A673 (cell line): ENCODE measurements around the gene AQP2. TPM values are rescaled to one million over a fixed set of nuclear protein-coding genes. Genes with fewer than 3 reads are reported as not detected.

ENCODE experiments used
- BruUV-seq: library from RNA; stranded (reverse); fragments of 400-500 nt; replicated peaks from 2 replicates; lab custom pipeline; 2021; lab: Mats Ljungman, UMichigan
- CTCF ChIA-PET: fragments of 300-600 bp; sonication (Branson Sonifier 250); formaldehyde crosslinking; loops from one replicate; lab custom pipeline; 2022; ENCODE audit warnings: antibody characterized with exemption; lab: Charles Lee
- POLR2A ChIA-PET: fragments of 300-600 bp; sonication (Branson Sonifier 250); formaldehyde crosslinking; loops from one replicate; lab custom pipeline; 2022; ENCODE audit warnings: antibody characterized with exemption; ENCODE audit not compliant: low non-redundant PET; lab: Charles Lee
- DNase-seq: peaks from one replicate; pipeline ENCODE4 v3.0.0-alpha.2; 2015; ENCODE audit warnings: low spot score
- H3K27ac ChIP-seq: fragments of 200-600 bp; sonication (generic); 2 replicates; pipeline ENCODE4 v1.5.1; 2016; ENCODE audit warnings: mixed run types, low read depth, mild to moderate bottlenecking, mixed read lengths, antibody characterized with exemption, low read length; ENCODE audit not compliant: poor library complexity, severe bottlenecking
- H3K27me3 ChIP-seq: fragments of 200-600 bp; sonication (generic); replicated peaks from 2 replicates; pipeline ENCODE4 v1.6.1; 2017; ENCODE audit warnings: mixed run types, low read depth, mild to moderate bottlenecking, mixed read lengths, antibody characterized with exemption, low read length; ENCODE audit not compliant: insufficient read depth, poor library complexity
- H3K36me3 ChIP-seq: fragments of 200-600 bp; sonication (generic); 2 replicates; pipeline ENCODE4 v1.6.1; 2016; ENCODE audit warnings: mixed run types, mild to moderate bottlenecking, mixed read lengths, antibody characterized with exemption, low read length; ENCODE audit not compliant: insufficient read depth, poor library complexity, severe bottlenecking
- H3K4me1 ChIP-seq: fragments of 200-600 bp; sonication (generic); 2 replicates; pipeline ENCODE4 v1.6.1; 2017; ENCODE audit warnings: mixed run types, mild to moderate bottlenecking, mixed read lengths, antibody characterized with exemption, low read length; ENCODE audit not compliant: insufficient read depth, poor library complexity, severe bottlenecking
- H3K4me3 ChIP-seq: fragments of 200-600 bp; sonication (generic); 2 replicates; pipeline ENCODE4 v1.5.1; 2016; ENCODE audit warnings: low read depth, mixed run types, mild to moderate bottlenecking, mixed read lengths, low read length; ENCODE audit not compliant: poor library complexity, severe bottlenecking
- H3K9me3 ChIP-seq: fragments of 200-600 bp; sonication (generic); 2 replicates; pipeline ENCODE4 v1.6.1; 2016; ENCODE audit warnings: mixed run types, low read depth, mild to moderate bottlenecking, mixed read lengths, antibody characterized with exemption, low read length; ENCODE audit not compliant: poor library complexity, severe bottlenecking
- EZH2 ChIP-seq: fragments of 200-600 bp; sonication (generic); IDR thresholded peaks from 2 replicates; pipeline ENCODE4 v1.6.1; 2017; ENCODE audit warnings: borderline replicate concordance, low read depth, mild to moderate bottlenecking, mixed read lengths, antibody characterized with exemption, low read length; ENCODE audit not compliant: poor library complexity, severe bottlenecking
- intact Hi-C: fragments of 100-400 bp; cut with micrococcal nuclease; formaldehyde crosslinking; loops from one replicate; pipeline ENCODE4 v1.10.0; 2022; ENCODE audit not compliant: unreplicated experiment
- total RNA-seq: library from RNA; stranded (reverse); gene quantifications from 2 replicates; pipeline ENCODE4 v1.2.3, GENCODE V29; 2021
- TF ChIP-seq, protein P1 (sequence below): fragments of 300-800, 200-600 bp; sonication (generic); conservative IDR thresholded peaks from 2 replicates; pipeline ENCODE4 v1.5.1; 2017; ENCODE audit warnings: low read depth, mild to moderate bottlenecking, antibody characterized with exemption, low read length, moderate library complexity, mixed read lengths

The AQP2 gene
- total RNA-seq, 1 experiment from 2014 or later = not detected

DNA sequence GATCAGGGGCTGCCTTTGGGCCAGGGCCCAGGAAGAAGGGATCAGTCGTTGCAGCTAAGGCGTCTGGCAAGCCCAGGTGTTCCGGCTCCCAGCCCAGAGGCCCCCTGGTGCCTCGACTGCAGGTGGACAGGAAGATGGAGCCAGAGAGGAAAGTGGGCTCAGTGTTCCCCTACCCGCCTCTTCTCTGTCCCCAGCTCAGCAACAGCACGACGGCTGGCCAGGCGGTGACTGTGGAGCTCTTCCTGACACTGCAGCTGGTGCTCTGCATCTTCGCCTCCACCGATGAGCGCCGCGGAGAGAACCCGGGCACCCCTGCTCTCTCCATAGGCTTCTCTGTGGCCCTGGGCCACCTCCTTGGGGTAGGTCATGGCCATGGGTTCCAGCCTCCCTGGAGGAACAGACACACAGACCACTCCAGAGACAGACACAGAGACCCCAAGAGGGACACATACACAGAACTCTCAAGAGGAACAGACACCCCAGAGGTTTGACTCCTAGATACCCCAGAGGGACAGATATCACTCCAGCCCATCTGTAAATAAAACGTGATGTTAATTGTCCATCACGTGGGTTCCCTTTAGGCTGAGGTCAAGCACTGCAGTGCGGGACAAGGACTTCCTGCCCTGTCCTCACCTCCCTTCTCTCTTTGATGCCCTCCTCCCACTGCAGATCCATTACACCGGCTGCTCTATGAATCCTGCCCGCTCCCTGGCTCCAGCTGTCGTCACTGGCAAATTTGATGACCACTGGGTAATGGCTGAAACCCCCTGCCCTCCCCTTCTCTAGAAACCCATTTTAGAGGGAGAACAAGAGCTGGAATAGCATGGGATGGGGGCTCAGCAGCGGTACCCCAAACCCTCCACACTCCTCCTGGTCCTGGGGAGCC, 3.7 kb downstream of the AQP2 start:
- H3K4me1 ChIP-seq = no peaks in the 10 kb centered on the region
- TF ChIP-seq, protein P1, sequence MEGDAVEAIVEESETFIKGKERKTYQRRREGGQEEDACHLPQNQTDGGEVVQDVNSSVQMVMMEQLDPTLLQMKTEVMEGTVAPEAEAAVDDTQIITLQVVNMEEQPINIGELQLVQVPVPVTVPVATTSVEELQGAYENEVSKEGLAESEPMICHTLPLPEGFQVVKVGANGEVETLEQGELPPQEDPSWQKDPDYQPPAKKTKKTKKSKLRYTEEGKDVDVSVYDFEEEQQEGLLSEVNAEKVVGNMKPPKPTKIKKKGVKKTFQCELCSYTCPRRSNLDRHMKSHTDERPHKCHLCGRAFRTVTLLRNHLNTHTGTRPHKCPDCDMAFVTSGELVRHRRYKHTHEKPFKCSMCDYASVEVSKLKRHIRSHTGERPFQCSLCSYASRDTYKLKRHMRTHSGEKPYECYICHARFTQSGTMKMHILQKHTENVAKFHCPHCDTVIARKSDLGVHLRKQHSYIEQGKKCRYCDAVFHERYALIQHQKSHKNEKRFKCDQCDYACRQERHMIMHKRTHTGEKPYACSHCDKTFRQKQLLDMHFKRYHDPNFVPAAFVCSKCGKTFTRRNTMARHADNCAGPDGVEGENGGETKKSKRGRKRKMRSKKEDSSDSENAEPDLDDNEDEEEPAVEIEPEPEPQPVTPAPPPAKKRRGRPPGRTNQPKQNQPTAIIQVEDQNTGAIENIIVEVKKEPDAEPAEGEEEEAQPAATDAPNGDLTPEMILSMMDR = no peak
- no peak for TF ChIP-seq EZH2
- ChIA-PET CTCF (interaction anchor here (1.4 kb wide), 1 partner anchor 9 kb away, joined by 5 read pairs; no protein-coding TSS in a partner anchor), POLR2A (no interaction called here)
- no peak overlapping the region for H3K4me3 ChIP-seq
- no peaks in the 10 kb centered on the region for H3K9me3 ChIP-seq
- no peak for DNase-seq
- peaks cover 27% of the 10 kb centered on the region for H3K27me3 ChIP-seq
- intact Hi-C loops = no loop called here
- no TSS peak for BruUV-seq
- no peak overlapping the region for H3K27ac ChIP-seq
- no peaks in the 10 kb centered on the region for H3K36me3 ChIP-seq

DNA sequence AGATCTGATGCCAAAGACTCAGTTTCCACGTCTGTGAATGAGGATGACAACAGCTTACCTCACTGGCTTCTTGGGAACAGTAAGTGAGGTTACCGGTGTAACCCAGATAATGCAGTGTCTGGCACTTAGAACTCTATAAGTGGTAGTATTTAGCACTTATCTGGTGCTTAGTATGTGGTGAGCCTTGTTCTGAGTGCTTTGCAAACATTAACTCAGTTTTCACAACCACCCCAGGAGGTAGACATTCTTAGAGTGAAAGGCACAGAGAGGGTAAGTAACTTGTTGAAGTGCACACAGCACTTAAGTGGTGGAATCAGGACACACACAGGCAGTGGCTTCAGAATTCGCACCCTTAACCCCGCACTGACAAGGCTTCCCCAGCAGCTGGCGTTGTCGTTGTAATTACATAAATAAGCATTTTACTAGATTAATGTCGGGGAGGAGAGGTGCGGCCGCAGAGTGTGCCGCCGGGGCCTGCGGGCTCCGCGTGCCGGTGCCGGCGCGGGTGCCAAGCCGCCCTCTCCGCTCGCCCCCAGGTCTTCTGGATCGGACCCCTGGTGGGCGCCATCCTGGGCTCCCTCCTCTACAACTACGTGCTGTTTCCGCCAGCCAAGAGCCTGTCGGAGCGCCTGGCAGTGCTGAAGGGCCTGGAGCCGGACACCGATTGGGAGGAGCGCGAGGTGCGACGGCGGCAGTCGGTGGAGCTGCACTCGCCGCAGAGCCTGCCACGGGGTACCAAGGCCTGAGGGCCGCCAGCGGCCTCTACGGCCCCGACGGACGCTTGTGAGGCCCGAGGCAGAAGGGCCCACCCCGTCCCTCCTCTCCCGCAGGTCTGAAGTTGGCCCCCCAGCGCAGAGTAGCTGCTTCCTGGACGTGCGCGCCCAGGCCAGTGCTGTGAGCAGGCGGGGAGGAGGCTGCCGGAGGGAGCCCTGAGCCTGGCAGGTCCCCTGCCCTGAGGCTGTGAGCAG, 4.6 kb downstream of the AQP2 start:
- CTCF ChIA-PET = no interaction called here

More for the DNA sequence above, 4.6 kb downstream of the AQP2 start:
- intact Hi-C loops = no loop called here
- no peaks in the 10 kb centered on the region for H3K36me3 ChIP-seq
- H3K27ac ChIP-seq = no peak overlapping the region
- POLR2A ChIA-PET = no interaction called here
- no TSS peak for BruUV-seq
- H3K27me3 ChIP-seq = peaks cover 37% of the 10 kb centered on the region
- no peaks in the 10 kb centered on the region for H3K4me1 ChIP-seq
- H3K4me3 ChIP-seq = no peak overlapping the region
- DNase-seq = no peak
- H3K9me3 ChIP-seq = no peaks in the 10 kb centered on the region
- no peak for TF ChIP-seq EZH2
- TF ChIP-seq, protein P1 = no peak
